Measurements from ENCODE around the gene RAD52.

Gene RAD52

GRCh38 chr12:951176-951575 lies 1.7 kb upstream of the RAD52 start:
- Histone ChIP-seq H3K27me3 (replicated peaks; ENCODE audit: insufficient read depth, low read length) (no peaks in the 10 kb centered on the region), H3K9me3 (replicated peaks; ENCODE audit: insufficient read depth, low read length) (no peaks in the 10 kb centered on the region), H3K9me2 (replicated peaks; ENCODE audit: insufficient read depth, low read length) (no peaks in the 10 kb centered on the region), H3K9ac (ENCODE audit: low read length) (no peak overlapping the region), H3F3A (ENCODE audit: insufficient read depth, low read length) (peaks cover 11% of the 10 kb centered on the region), H3K36me3 (replicated peaks; ENCODE audit: insufficient read depth, low read length) (no peaks in the 10 kb centered on the region), H3K4me3 (ENCODE audit: low read length) (no peak overlapping the region), H3K4me1 (ENCODE audit: low read length) (no peaks in the 10 kb centered on the region), H3K79me2 (ENCODE audit: low read length) (peaks cover 25% of the 10 kb centered on the region), H4K20me1 (ENCODE audit: insufficient read depth, low read length) (no peaks in the 10 kb centered on the region), H3K27ac (ENCODE audit: low read length) (no peak overlapping the region), H2AFZ (ENCODE audit: low read length) (no peak overlapping the region), H3K4me2 (ENCODE audit: low read depth, low read length) (no peak overlapping the region)
- DNase-seq: no peak
- TF ChIP-seq EZH2phosphoT487 (IDR thresholded peaks at IDR 0.05; ENCODE audit: low read length): no peak
- TF ChIP-seq EZH2 (optimal IDR thresholded peaks at IDR 0.05; ENCODE audit: low read depth, low read length): no peak
- no peak for TF ChIP-seq CTCF (IDR thresholded peaks at IDR 0.05; ENCODE audit: low read length)

DNA sequence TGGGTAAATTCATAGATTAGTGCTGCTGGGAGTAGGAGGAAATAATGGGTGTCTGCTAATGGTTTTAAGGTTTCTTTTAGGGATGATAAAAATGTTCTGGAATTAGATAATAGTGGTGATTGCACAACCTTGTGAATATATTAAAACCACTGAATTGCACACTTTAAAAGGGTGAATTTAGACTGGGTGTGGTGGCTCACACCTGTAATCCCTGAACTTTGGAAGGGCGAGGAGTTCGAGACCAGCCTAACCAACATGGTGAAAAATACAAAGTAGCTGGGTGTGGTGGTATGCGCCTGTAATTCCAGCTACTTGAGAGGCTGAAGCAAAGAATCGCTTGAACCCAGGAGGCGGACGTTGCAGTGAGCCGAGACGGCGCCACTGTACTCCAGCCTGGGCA lies 1.3 kb downstream of the RAD52 start:
- Histone ChIP-seq H3K9me2 (replicated peaks; ENCODE audit: insufficient read depth, low read length) (no peaks in the 10 kb centered on the region), H2AFZ (ENCODE audit: low read length) (0 out of 2 replicates have a peak overlapping the region, but pooled peaks have one; percentile 94), H3K4me2 (ENCODE audit: low read depth, low read length) (peak overlapping the region; percentile 72), H3F3A (ENCODE audit: insufficient read depth, low read length) (peaks cover 11% of the 10 kb centered on the region), H4K20me1 (ENCODE audit: insufficient read depth, low read length) (no peaks in the 10 kb centered on the region), H3K4me1 (ENCODE audit: low read length) (no peaks in the 10 kb centered on the region), H3K27ac (ENCODE audit: low read length) (no peak overlapping the region), H3K9ac (ENCODE audit: low read length) (no peak overlapping the region), H3K27me3 (replicated peaks; ENCODE audit: insufficient read depth, low read length) (no peaks in the 10 kb centered on the region), H3K79me2 (ENCODE audit: low read length) (peaks cover 29% of the 10 kb centered on the region), H3K9me3 (replicated peaks; ENCODE audit: insufficient read depth, low read length) (no peaks in the 10 kb centered on the region), H3K36me3 (replicated peaks; ENCODE audit: insufficient read depth, low read length) (no peaks in the 10 kb centered on the region), H3K4me3 (ENCODE audit: low read length) (peak overlapping the region; percentile 92)
- no peak for DNase-seq
- TF ChIP-seq EZH2 (optimal IDR thresholded peaks at IDR 0.05; ENCODE audit: low read depth, low read length) (no peak), EZH2phosphoT487 (IDR thresholded peaks at IDR 0.05; ENCODE audit: low read length) (no peak), CTCF (IDR thresholded peaks at IDR 0.05; ENCODE audit: low read length) (no peak)

- H3K9ac ChIP-seq (ENCODE audit: low read length): no peak overlapping the region
- H3K27ac ChIP-seq (ENCODE audit: low read length): no peak overlapping the region
- DNase-seq: no peak
- no peak overlapping the region for H2AFZ ChIP-seq (ENCODE audit: low read length)
- no peaks in the 10 kb centered on the region for H3K36me3 ChIP-seq (replicated peaks; ENCODE audit: insufficient read depth, low read length)
- H3K4me3 ChIP-seq (ENCODE audit: low read length): no peak overlapping the region
- TF ChIP-seq EZH2phosphoT487 (IDR thresholded peaks at IDR 0.05; ENCODE audit: low read length) (no peak), EZH2 (optimal IDR thresholded peaks at IDR 0.05; ENCODE audit: low read depth, low read length) (no peak), CTCF (IDR thresholded peaks at IDR 0.05; ENCODE audit: low read length) (no peak)
- no peaks in the 10 kb centered on the region for H3K9me3 ChIP-seq (replicated peaks; ENCODE audit: insufficient read depth, low read length)
- H3K9me2 ChIP-seq (replicated peaks; ENCODE audit: insufficient read depth, low read length): no peaks in the 10 kb centered on the region
- H3K4me1 ChIP-seq (ENCODE audit: low read length): no peaks in the 10 kb centered on the region
- H3K79me2 ChIP-seq (ENCODE audit: low read length): peaks cover 29% of the 10 kb centered on the region
- peaks cover 11% of the 10 kb centered on the region for H3F3A ChIP-seq (ENCODE audit: insufficient read depth, low read length)
- no peak overlapping the region for H3K4me2 ChIP-seq (ENCODE audit: low read depth, low read length)
- H4K20me1 ChIP-seq (ENCODE audit: insufficient read depth, low read length): no peaks in the 10 kb centered on the region
- H3K27me3 ChIP-seq (replicated peaks; ENCODE audit: insufficient read depth, low read length): no peaks in the 10 kb centered on the region
These were observed 2.9 kb downstream of the RAD52 start for GRCh38 chr12:946631-947030.
